WTC11 (cell line): Measurements from ENCODE around the gene CCDC57.

Experiments used
- CBFB ChIP-seq: sonication (generic); formaldehyde crosslinking; IDR thresholded peaks from 2 replicates; pipeline ENCODE4 v1.8.1; 2022; ENCODE audit warnings: mild to moderate bottlenecking, low read depth, missing genetic modification reagents
- JAZF1 ChIP-seq: fragments of 250-450 bp; sonication (Bioruptor Pico); IDR thresholded peaks from 2 replicates; pipeline ENCODE4 v1.9.0; 2021; ENCODE audit warnings: moderate library complexity, mild to moderate bottlenecking, inconsistent platforms
- NFYB ChIP-seq: sonication (generic); formaldehyde crosslinking; conservative IDR thresholded peaks from 2 replicates; pipeline ENCODE4 v1.8.0; 2022; ENCODE audit warnings: low read depth, missing genetic modification reagents
- TEAD4 ChIP-seq: sonication (generic); formaldehyde crosslinking; IDR thresholded peaks from 2 replicates; pipeline ENCODE4 v1.8.0; 2022; ENCODE audit warnings: mild to moderate bottlenecking, missing genetic modification reagents
- ZNF263 ChIP-seq: sonication (generic); formaldehyde crosslinking; IDR thresholded peaks from 2 replicates; pipeline ENCODE4 v1.8.1; 2022; ENCODE audit warnings: low read depth, mild to moderate bottlenecking, moderate library complexity, missing genetic modification reagents
- ZNF423 ChIP-seq: fragments of 250-450 bp; sonication (Bioruptor Pico); IDR thresholded peaks from 2 replicates; pipeline ENCODE4 v2.1.2; 2022; ENCODE audit warnings: mild to moderate bottlenecking, moderate library complexity
- TF ChIP-seq, protein P1 (sequence below): sonication (generic); formaldehyde crosslinking; IDR thresholded peaks from 2 replicates; pipeline ENCODE4 v1.8.1; 2023; ENCODE audit warnings: mild to moderate bottlenecking, moderate library complexity, missing genetic modification reagents
- TF ChIP-seq, protein P2 (sequence below): fragments of 200-600 bp; IDR thresholded peaks from 2 replicates; pipeline ENCODE4 v1.8.0; 2022; ENCODE audit warnings: antibody characterized with exemption
- TF ChIP-seq, protein P3 (sequence below): sonication (generic); formaldehyde crosslinking; IDR thresholded peaks from 2 replicates; pipeline ENCODE4 v1.8.1; 2023; ENCODE audit warnings: mild to moderate bottlenecking, missing genetic modification reagents, borderline replicate concordance
- TF ChIP-seq, protein P4 (sequence below): sonication (generic); formaldehyde crosslinking; IDR thresholded peaks from 2 replicates; pipeline ENCODE4 v1.8.0; 2022; ENCODE audit warnings: mild to moderate bottlenecking, missing genetic modification reagents
- TF ChIP-seq, protein P5 (sequence below): sonication (generic); formaldehyde crosslinking; IDR thresholded peaks from 2 replicates; pipeline ENCODE4 v1.8.1; 2023; ENCODE audit warnings: mild to moderate bottlenecking, missing genetic modification reagents, moderate library complexity
- TF ChIP-seq, protein P6 (sequence below): sonication (generic); formaldehyde crosslinking; IDR thresholded peaks from 2 replicates; pipeline ENCODE4 v1.8.1; 2023; ENCODE audit warnings: mild to moderate bottlenecking, missing genetic modification reagents

DNA sequence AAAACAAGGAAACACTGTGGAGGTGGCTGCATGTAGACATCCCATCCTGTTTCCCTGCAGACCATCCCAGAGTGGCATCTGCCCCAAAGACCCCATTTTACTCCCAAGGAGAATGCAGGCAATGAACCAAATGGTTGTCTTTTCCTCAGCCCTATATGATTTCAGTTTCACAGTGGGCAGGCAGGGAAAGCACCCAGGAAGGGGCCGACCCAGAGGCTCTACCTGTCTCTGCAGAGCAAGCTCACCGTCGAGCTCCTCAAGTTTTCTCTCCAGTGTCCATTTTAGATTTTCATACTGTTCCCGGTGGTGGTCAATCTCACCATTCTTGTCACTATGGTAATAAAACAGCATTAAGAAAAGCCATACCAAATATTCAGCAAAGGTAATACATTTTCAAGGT lies 14.6 kb downstream of the CCDC57 start:
- TF ChIP-seq, protein P1, sequence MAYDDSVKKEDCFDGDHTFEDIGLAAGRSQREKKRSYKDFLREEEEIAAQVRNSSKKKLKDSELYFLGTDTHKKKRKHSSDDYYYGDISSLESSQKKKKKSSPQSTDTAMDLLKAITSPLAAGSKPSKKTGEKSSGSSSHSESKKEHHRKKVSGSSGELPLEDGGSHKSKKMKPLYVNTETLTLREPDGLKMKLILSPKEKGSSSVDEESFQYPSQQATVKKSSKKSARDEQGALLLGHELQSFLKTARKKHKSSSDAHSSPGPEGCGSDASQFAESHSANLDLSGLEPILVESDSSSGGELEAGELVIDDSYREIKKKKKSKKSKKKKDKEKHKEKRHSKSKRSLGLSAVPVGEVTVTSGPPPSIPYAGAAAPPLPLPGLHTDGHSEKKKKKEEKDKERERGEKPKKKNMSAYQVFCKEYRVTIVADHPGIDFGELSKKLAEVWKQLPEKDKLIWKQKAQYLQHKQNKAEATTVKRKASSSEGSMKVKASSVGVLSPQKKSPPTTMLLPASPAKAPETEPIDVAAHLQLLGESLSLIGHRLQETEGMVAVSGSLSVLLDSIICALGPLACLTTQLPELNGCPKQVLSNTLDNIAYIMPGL (CRISPR knock-in tag) = no peak
- TF ChIP-seq, protein P2, sequence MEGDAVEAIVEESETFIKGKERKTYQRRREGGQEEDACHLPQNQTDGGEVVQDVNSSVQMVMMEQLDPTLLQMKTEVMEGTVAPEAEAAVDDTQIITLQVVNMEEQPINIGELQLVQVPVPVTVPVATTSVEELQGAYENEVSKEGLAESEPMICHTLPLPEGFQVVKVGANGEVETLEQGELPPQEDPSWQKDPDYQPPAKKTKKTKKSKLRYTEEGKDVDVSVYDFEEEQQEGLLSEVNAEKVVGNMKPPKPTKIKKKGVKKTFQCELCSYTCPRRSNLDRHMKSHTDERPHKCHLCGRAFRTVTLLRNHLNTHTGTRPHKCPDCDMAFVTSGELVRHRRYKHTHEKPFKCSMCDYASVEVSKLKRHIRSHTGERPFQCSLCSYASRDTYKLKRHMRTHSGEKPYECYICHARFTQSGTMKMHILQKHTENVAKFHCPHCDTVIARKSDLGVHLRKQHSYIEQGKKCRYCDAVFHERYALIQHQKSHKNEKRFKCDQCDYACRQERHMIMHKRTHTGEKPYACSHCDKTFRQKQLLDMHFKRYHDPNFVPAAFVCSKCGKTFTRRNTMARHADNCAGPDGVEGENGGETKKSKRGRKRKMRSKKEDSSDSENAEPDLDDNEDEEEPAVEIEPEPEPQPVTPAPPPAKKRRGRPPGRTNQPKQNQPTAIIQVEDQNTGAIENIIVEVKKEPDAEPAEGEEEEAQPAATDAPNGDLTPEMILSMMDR = no peak
- TF ChIP-seq, protein P3, sequence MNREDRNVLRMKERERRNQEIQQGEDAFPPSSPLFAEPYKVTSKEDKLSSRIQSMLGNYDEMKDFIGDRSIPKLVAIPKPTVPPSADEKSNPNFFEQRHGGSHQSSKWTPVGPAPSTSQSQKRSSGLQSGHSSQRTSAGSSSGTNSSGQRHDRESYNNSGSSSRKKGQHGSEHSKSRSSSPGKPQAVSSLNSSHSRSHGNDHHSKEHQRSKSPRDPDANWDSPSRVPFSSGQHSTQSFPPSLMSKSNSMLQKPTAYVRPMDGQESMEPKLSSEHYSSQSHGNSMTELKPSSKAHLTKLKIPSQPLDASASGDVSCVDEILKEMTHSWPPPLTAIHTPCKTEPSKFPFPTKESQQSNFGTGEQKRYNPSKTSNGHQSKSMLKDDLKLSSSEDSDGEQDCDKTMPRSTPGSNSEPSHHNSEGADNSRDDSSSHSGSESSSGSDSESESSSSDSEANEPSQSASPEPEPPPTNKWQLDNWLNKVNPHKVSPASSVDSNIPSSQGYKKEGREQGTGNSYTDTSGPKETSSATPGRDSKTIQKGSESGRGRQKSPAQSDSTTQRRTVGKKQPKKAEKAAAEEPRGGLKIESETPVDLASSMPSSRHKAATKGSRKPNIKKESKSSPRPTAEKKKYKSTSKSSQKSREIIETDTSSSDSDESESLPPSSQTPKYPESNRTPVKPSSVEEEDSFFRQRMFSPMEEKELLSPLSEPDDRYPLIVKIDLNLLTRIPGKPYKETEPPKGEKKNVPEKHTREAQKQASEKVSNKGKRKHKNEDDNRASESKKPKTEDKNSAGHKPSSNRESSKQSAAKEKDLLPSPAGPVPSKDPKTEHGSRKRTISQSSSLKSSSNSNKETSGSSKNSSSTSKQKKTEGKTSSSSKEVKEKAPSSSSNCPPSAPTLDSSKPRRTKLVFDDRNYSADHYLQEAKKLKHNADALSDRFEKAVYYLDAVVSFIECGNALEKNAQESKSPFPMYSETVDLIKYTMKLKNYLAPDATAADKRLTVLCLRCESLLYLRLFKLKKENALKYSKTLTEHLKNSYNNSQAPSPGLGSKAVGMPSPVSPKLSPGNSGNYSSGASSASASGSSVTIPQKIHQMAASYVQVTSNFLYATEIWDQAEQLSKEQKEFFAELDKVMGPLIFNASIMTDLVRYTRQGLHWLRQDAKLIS (CRISPR knock-in tag) = no peak
- TF ChIP-seq ZNF263 (CRISPR knock-in tag) = no peak
- no peak for TF ChIP-seq JAZF1 (CRISPR knock-in tag)
- TF ChIP-seq, protein P4, sequence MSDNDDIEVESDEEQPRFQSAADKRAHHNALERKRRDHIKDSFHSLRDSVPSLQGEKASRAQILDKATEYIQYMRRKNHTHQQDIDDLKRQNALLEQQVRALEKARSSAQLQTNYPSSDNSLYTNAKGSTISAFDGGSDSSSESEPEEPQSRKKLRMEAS (CRISPR knock-in tag) = no peak
- TF ChIP-seq TEAD4 = no peak
- no peak for TF ChIP-seq NFYB (CRISPR knock-in tag)
- TF ChIP-seq, protein P5, sequence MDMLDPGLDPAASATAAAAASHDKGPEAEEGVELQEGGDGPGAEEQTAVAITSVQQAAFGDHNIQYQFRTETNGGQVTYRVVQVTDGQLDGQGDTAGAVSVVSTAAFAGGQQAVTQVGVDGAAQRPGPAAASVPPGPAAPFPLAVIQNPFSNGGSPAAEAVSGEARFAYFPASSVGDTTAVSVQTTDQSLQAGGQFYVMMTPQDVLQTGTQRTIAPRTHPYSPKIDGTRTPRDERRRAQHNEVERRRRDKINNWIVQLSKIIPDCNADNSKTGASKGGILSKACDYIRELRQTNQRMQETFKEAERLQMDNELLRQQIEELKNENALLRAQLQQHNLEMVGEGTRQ = no peak
- no peak for TF ChIP-seq ZNF423
- TF ChIP-seq, protein P6, sequence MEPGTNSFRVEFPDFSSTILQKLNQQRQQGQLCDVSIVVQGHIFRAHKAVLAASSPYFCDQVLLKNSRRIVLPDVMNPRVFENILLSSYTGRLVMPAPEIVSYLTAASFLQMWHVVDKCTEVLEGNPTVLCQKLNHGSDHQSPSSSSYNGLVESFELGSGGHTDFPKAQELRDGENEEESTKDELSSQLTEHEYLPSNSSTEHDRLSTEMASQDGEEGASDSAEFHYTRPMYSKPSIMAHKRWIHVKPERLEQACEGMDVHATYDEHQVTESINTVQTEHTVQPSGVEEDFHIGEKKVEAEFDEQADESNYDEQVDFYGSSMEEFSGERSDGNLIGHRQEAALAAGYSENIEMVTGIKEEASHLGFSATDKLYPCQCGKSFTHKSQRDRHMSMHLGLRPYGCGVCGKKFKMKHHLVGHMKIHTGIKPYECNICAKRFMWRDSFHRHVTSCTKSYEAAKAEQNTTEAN = no peak
- no peak for TF ChIP-seq CBFB (CRISPR knock-in tag)
